PFSK-1 (cell line): Measurements from ENCODE around the gene GPSM1.

Experiments
- FOXP2 ChIP-seq: optimal IDR thresholded peaks from 2 replicates; pipeline ENCODE3; 2011; ENCODE audit warnings: borderline replicate concordance, control low read depth, inconsistent platforms; ENCODE audit not compliant: insufficient read depth; ENCODE audit errors: extremely low read length, extremely low read depth
- POLR2AphosphoS5 ChIP-seq: IDR thresholded peaks from 2 replicates; pipeline ENCODE4 v1.6.1; 2012; ENCODE audit warnings: low read depth, mild to moderate bottlenecking, control low read depth, low read length, moderate library complexity
- SIN3A ChIP-seq: IDR thresholded peaks from 2 replicates; pipeline ENCODE4 v1.6.1; 2012; ENCODE audit warnings: mild to moderate bottlenecking, low read length, moderate library complexity, borderline replicate concordance; ENCODE audit not compliant: insufficient read depth
- TAF1 ChIP-seq: IDR thresholded peaks from 2 replicates; pipeline ENCODE4 v1.6.1; 2012; ENCODE audit warnings: low read length, control low read depth, borderline replicate concordance; ENCODE audit not compliant: insufficient read depth
- TF ChIP-seq, protein P1 (sequence below), 2 experiments: IDR thresholded peaks; 2 replicates each; pipeline versions ENCODE4 v1.6.1 to v1.8.0; 2011 to 2012; ENCODE audit warnings: low read depth in 2 of 2, low read length in 2 of 2, control low read depth in 1 of 2, inconsistent platforms in 1 of 2, mild to moderate bottlenecking in 1 of 2, moderate library complexity in 1 of 2; ENCODE audit not compliant: insufficient read depth in 1 of 2

Gene GPSM1

DNA sequence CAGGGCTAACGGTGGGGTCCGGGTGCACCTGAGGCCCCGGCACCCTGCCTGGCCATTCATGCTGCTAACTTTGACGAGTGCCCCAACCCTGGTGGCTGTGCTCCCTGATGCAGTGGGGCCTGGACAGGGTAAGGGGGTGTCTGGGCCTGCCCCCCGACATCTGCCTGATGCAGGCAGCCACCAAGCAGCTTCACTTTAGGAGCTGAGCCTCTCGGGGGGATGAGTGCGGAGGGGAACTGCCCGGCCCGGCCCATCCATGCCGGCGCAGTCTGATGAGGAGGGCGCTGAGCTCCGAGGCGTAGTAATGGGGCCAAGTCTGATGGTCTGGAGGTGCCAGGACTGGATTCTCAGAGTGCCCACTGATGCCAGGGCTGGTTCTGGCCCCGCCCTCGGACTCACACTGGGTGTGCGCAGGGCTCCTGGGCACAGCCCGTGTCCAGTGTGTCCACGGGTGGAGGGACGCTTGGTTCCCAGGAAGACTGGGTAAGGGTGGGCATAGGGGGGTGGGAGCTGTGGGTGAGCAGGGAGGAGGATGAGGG, 19.7 kb downstream of the GPSM1 start:
- TF ChIP-seq FOXP2, result no peak
- TF ChIP-seq POLR2AphosphoS5, result no peak
- no peak for TF ChIP-seq TAF1

GRCh38 chr9:136347472-136348256, 20.3 kb downstream of the GPSM1 start:
- TF ChIP-seq TAF1, result no peak
- no peak for TF ChIP-seq SIN3A
- TF ChIP-seq POLR2AphosphoS5, result no peak
- TF ChIP-seq FOXP2, result no peak
- TF ChIP-seq, protein P1, sequence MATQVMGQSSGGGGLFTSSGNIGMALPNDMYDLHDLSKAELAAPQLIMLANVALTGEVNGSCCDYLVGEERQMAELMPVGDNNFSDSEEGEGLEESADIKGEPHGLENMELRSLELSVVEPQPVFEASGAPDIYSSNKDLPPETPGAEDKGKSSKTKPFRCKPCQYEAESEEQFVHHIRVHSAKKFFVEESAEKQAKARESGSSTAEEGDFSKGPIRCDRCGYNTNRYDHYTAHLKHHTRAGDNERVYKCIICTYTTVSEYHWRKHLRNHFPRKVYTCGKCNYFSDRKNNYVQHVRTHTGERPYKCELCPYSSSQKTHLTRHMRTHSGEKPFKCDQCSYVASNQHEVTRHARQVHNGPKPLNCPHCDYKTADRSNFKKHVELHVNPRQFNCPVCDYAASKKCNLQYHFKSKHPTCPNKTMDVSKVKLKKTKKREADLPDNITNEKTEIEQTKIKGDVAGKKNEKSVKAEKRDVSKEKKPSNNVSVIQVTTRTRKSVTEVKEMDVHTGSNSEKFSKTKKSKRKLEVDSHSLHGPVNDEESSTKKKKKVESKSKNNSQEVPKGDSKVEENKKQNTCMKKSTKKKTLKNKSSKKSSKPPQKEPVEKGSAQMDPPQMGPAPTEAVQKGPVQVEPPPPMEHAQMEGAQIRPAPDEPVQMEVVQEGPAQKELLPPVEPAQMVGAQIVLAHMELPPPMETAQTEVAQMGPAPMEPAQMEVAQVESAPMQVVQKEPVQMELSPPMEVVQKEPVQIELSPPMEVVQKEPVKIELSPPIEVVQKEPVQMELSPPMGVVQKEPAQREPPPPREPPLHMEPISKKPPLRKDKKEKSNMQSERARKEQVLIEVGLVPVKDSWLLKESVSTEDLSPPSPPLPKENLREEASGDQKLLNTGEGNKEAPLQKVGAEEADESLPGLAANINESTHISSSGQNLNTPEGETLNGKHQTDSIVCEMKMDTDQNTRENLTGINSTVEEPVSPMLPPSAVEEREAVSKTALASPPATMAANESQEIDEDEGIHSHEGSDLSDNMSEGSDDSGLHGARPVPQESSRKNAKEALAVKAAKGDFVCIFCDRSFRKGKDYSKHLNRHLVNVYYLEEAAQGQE (IDR thresholded peaks at IDR 0.05; ENCODE audit: insufficient read depth in 1 of 2, low read depth in 2 of 2, low read length in 2 of 2), result no peak

DNA sequence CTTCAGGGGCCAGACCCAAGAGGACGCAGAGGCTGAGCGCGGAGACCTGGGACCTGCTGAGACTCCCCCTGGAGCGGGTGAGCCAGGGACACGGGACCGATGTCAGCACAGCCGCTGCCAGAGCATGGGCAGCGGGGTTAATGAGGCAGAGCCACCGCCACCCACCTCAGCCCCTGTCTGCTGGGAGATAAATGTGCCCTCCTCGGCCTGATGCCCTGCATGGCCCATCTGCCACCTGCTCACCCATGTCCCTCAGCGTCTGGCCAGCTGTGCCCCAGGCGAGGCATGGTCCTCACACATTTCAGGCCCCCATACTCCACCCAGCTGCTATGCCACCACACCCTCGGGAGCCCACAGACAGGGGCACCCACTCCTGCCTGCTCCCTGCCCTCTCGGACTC, 21.4 kb downstream of the GPSM1 start:
- TF ChIP-seq TAF1 (no peak), POLR2AphosphoS5 (no peak), SIN3A (no peak), FOXP2 (no peak)
- TF ChIP-seq, protein P1 (IDR thresholded peaks at IDR 0.05; ENCODE audit: insufficient read depth in 1 of 2, low read depth in 2 of 2, low read length in 2 of 2), result no peak

DNA sequence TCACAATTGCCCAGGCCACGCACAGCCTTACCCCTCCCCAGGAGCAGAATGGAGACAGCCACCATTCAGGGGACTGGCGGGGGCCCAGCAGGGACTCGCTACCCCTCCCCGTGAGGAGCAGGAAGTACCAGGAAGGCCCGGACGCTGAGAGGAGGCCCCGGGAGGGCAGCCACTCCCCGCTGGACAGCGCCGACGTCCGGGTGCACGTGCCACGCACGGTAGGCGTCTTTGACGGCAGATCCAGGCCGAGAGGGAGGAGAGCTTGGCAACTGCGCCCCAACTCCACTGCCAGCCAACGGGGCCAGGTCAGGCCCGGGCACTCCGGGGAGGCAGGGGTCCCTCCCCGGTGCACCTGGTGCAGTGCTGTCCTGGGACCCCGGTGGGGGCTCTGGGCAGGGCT, 22.2 kb downstream of the GPSM1 start:
- TF ChIP-seq SIN3A, result no peak
- no peak for TF ChIP-seq POLR2AphosphoS5
- TF ChIP-seq, protein P1 (IDR thresholded peaks at IDR 0.05; ENCODE audit: insufficient read depth in 1 of 2, low read depth in 2 of 2, low read length in 2 of 2), result no peak
- no peak for TF ChIP-seq FOXP2
- no peak for TF ChIP-seq TAF1

DNA sequence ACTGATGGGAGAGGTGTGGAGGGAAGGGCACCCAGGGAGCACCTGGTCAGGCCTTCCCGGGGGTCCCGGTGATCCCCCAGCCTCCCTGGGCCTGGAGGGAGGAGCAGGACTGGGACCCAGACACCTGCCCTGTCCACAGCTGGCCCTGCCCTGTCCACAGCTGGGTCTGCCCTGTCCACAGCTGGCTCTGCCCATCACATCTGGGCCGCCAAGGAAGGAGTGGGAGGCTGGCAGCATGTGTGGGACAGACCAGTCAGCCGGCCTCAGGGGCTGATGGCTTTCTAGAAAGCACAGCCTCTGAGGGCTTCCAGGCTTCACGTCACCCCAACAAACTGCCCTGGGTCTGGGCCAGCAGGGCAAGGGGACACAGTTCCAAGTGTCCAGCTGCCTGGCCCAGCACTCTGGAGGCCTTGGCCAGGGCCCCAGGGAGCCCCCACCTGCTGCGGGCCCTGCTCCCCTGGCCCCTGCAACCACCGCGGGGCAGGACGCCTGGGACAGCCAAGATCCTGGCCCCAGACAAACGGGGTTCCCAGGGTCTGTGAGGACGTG, 24.0 kb downstream of the GPSM1 start:
- TF ChIP-seq FOXP2, result no peak
- TF ChIP-seq, protein P1 (IDR thresholded peaks at IDR 0.05; ENCODE audit: insufficient read depth in 1 of 2, low read depth in 2 of 2, low read length in 2 of 2), result no peak
- TF ChIP-seq POLR2AphosphoS5, result no peak
- TF ChIP-seq SIN3A, result no peak
- TF ChIP-seq TAF1, result no peak
